Activated T-helper 2 cell treated with anti-CD3 and anti-CD28 coated beads, Interferon-gamma antibody, Interleukin-2, Interleukin-4, amounts not matched to agents 10 μg/mL and 5 μg/mL and 100 μg/mL, durations not matched to agents 14 hours and 24 hours and 36 hours (primary cell): ENCODE measurements around the gene STX8. TPM values are rescaled to one million over a fixed set of nuclear protein-coding genes. Genes with fewer than 3 reads are reported as not detected.

Source experiments
- DNase-seq: peaks from one replicate; pipeline ENCODE4 v3.0.0; 2021; ENCODE audit warnings: low spot score
- H3K27ac Mint-ChIP-seq: one replicate; pipeline ENCODE4 v1.8.0; 2021; ENCODE audit warnings: mixed read lengths
- H3K27me3 Mint-ChIP-seq: one replicate; pipeline ENCODE4 v1.8.0; 2021; ENCODE audit warnings: low read depth, mixed read lengths
- H3K36me3 Mint-ChIP-seq: one replicate; pipeline ENCODE4 v1.8.0; 2021; ENCODE audit warnings: low read depth, mixed read lengths
- H3K4me1 Mint-ChIP-seq: one replicate; pipeline ENCODE4 v1.8.0; 2021; ENCODE audit warnings: low read depth, mixed read lengths
- H3K4me3 Mint-ChIP-seq: one replicate; pipeline ENCODE4 v1.8.0; 2021; ENCODE audit warnings: low read depth, mild to moderate bottlenecking, moderate library complexity, mixed read lengths
- H3K9me3 Mint-ChIP-seq: one replicate; pipeline ENCODE4 v1.8.0; 2021; ENCODE audit warnings: mixed read lengths
- intact Hi-C: fragments of 100-400 bp; cut with micrococcal nuclease; formaldehyde crosslinking; loops from one replicate; pipeline ENCODE4 v1.15.1; 2023
- total RNA-seq: library from RNA; stranded (reverse); gene quantifications from 2 replicates; pipeline ENCODE4 v1.2.3, GENCODE V29; 2022

STX8 gene
- total RNA-seq, 1 donor from 2014 or later, result 52.1 TPM

- H3K27ac Mint-ChIP-seq, result no peak overlapping the region
- DNase-seq, result no peak
- intact Hi-C loops, result no loop called here
- H3K27me3 Mint-ChIP-seq, result no peaks in the 10 kb centered on the region
- H3K36me3 Mint-ChIP-seq, result no peaks in the 10 kb centered on the region
- no peak overlapping the region for H3K4me3 Mint-ChIP-seq
- H3K4me1 Mint-ChIP-seq, result no peaks in the 10 kb centered on the region
- no peaks in the 10 kb centered on the region for H3K9me3 Mint-ChIP-seq
These were observed 269.5 kb downstream of the STX8 start for GRCh38 chr17:9306086-9306485.

- peaks cover 2% of the 10 kb centered on the region for H3K4me1 Mint-ChIP-seq
- intact Hi-C loops, result no loop called here
- no peak overlapping the region for H3K27ac Mint-ChIP-seq
- H3K27me3 Mint-ChIP-seq, result no peaks in the 10 kb centered on the region
- DNase-seq, result no peak
- no peaks in the 10 kb centered on the region for H3K36me3 Mint-ChIP-seq
- no peak overlapping the region for H3K4me3 Mint-ChIP-seq
- no peaks in the 10 kb centered on the region for H3K9me3 Mint-ChIP-seq
These were observed 275.9 kb downstream of the STX8 start for GRCh38 chr17:9299695-9300094.

GRCh38 chr17:9298776-9299295 is 276.8 kb downstream of the STX8 start:
- DNase-seq, result no peak
- Mint-ChIP-seq H3K4me3 (no peak overlapping the region), H3K27ac (no peak overlapping the region), H3K36me3 (no peaks in the 10 kb centered on the region), H3K9me3 (no peaks in the 10 kb centered on the region), H3K4me1 (peaks cover 2% of the 10 kb centered on the region), H3K27me3 (no peaks in the 10 kb centered on the region)
- intact Hi-C loops, result no loop called here

DNA sequence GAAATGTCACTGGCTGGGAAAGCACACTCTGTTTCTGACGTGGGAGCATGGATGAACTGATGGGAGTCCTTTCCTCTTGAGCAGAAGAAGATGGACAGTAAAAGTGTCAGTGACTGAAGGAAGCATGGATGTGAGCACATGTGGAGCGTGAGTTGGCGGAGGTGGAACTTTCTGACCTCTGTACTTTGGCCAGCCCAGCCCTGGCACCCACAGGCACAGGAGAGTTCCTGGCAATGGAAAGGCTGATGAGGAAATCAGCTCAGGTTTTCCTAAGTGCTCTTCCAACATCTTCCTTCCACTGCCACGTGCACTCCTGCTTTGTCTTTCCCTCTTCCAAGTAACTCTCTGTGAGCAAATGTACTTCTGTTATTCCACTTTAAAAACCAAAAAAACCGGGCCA is 277.5 kb downstream of the STX8 start:
- Mint-ChIP-seq H3K27me3 (no peaks in the 10 kb centered on the region), H3K9me3 (no peaks in the 10 kb centered on the region), H3K4me3 (no peak overlapping the region), H3K36me3 (no peaks in the 10 kb centered on the region), H3K27ac (no peak overlapping the region), H3K4me1 (peaks cover 2% of the 10 kb centered on the region)
- intact Hi-C loops, result no loop called here
- no peak for DNase-seq

- no peaks in the 10 kb centered on the region for H3K27me3 Mint-ChIP-seq
- H3K36me3 Mint-ChIP-seq, result no peaks in the 10 kb centered on the region
- peaks cover 13% of the 10 kb centered on the region for H3K4me1 Mint-ChIP-seq
- H3K27ac Mint-ChIP-seq, result no peak overlapping the region
- H3K9me3 Mint-ChIP-seq, result no peaks in the 10 kb centered on the region
- no peak overlapping the region for H3K4me3 Mint-ChIP-seq
- DNase-seq, result no peak
- intact Hi-C loops, result loop anchor here (5.0 kb wide), 2 partner anchors 57 to 177 kb away; no protein-coding TSS in a partner anchor
These were observed 280.9 kb downstream of the STX8 start for GRCh38 chr17:9294661-9295210.

DNA sequence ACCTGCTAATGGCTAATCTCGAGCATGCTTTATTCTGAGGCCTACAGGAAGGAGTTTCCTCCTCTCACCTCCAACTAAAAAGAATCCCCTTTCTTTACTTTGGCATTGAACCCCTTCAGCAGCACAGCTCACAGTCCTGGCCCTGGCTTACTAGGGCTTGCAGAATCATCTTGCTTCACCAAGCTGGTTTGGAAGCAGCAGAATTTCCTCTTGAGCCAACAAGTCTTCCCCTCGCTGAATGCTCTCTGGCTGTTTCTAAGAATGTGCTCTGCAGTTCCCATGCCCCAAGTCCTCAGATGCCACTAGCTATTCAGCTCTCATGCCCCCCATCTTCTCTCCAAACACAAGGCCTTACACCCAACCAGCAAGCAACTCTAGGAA is 283.1 kb downstream of the STX8 start:
- H3K9me3 Mint-ChIP-seq, result no peaks in the 10 kb centered on the region
- H3K4me1 Mint-ChIP-seq, result peaks cover 23% of the 10 kb centered on the region
- DNase-seq, result no peak
- H3K4me3 Mint-ChIP-seq, result no peak overlapping the region
- intact Hi-C loops, result loop anchor here (5.0 kb wide), 2 partner anchors 55 to 175 kb away; no protein-coding TSS in a partner anchor
- H3K36me3 Mint-ChIP-seq, result no peaks in the 10 kb centered on the region
- H3K27ac Mint-ChIP-seq, result no peak overlapping the region
- H3K27me3 Mint-ChIP-seq, result no peaks in the 10 kb centered on the region

DNA sequence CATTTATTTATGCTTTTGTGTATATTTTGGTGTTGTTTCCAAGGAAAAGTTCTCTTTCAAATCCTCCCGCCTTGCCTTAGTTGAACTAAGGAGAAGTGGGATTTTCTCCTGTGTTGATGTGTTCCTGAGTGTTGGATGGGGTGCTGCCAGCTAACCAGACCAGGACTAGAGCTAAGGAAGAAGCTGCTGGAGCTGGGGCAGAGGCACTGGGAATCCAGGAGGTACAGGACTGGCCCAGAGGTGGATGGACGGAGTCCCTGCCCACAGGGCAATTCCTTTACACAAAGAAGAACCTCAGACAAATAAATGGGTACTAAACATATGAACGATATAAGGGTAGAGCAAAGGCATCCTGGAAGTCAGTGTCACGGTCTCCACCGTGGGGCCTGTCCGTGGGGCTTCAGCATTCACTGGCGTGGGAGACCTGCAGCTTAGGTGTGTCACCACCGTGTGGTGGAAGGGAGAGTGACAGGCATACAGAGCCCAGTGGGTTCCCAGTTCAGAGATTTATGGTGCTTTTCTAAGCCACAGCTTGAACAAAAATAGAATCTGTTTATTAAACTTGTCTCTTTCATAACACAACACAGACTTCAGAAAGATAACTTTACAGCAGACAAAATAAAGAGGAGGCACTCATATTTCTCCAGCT is 283.6 kb downstream of the STX8 start:
- peak; percentile 14 for DNase-seq
- H3K4me3 Mint-ChIP-seq, result no peak overlapping the region
- H3K36me3 Mint-ChIP-seq, result no peaks in the 10 kb centered on the region
- H3K27ac Mint-ChIP-seq, result no peak overlapping the region
- H3K4me1 Mint-ChIP-seq, result peaks cover 21% of the 10 kb centered on the region
- intact Hi-C loops, result loop anchor here (5.0 kb wide), 2 partner anchors 55 to 175 kb away; no protein-coding TSS in a partner anchor
- H3K9me3 Mint-ChIP-seq, result no peaks in the 10 kb centered on the region
- no peaks in the 10 kb centered on the region for H3K27me3 Mint-ChIP-seq

GRCh38 chr17:9290226-9290613 is 285.4 kb downstream of the STX8 start:
- no peak for DNase-seq
- peak overlapping the region; percentile 47 for H3K27ac Mint-ChIP-seq
- H3K4me3 Mint-ChIP-seq, result no peak overlapping the region
- H3K36me3 Mint-ChIP-seq, result no peaks in the 10 kb centered on the region
- intact Hi-C loops, result loop anchor here (1.0 to 5.0 kb wide), 5 partner anchors 16 to 173 kb away; no protein-coding TSS in a partner anchor
- no peaks in the 10 kb centered on the region for H3K27me3 Mint-ChIP-seq
- no peaks in the 10 kb centered on the region for H3K9me3 Mint-ChIP-seq
- H3K4me1 Mint-ChIP-seq, result peaks cover 23% of the 10 kb centered on the region

DNA sequence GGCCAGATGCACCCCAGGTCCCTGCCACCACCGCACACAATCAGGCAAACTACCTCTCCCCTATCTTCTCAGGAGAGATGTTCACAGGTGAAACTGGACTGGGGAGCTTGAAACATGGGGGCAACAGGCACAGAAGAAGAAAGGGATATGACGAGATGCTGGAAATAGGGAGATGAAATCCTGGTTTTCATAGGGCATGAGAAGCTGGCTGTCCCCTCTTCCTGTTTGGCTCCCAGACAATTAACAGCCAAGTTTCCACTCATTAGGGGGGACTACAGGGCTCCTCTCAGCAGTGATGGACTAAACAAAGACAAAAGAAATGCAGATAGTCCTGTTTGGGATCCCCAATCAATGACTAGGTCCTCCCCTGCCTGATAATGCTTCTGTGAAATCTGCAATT is 288.3 kb downstream of the STX8 start:
- no peaks in the 10 kb centered on the region for H3K9me3 Mint-ChIP-seq
- no peak overlapping the region for H3K27ac Mint-ChIP-seq
- no peaks in the 10 kb centered on the region for H3K27me3 Mint-ChIP-seq
- intact Hi-C loops, result no loop called here
- H3K4me1 Mint-ChIP-seq, result peaks cover 23% of the 10 kb centered on the region
- no peak overlapping the region for H3K4me3 Mint-ChIP-seq
- DNase-seq, result no peak
- no peaks in the 10 kb centered on the region for H3K36me3 Mint-ChIP-seq

- no peak for DNase-seq
- H3K36me3 Mint-ChIP-seq, result no peaks in the 10 kb centered on the region
These were observed 289.2 kb downstream of the STX8 start for GRCh38 chr17:9286434-9286833.

GRCh38 chr17:9285602-9286427 is 289.8 kb downstream of the STX8 start:
- Mint-ChIP-seq H3K27me3 (no peaks in the 10 kb centered on the region), H3K36me3 (no peaks in the 10 kb centered on the region), H3K9me3 (no peaks in the 10 kb centered on the region), H3K27ac (no peak overlapping the region), H3K4me1 (peaks cover 22% of the 10 kb centered on the region), H3K4me3 (no peak overlapping the region)
- DNase-seq, result no peak
- intact Hi-C loops, result no loop called here

More at GRCh38 chr17:9286434-9286833, 289.2 kb downstream of the STX8 start:
- Mint-ChIP-seq H3K27ac (no peak overlapping the region), H3K9me3 (no peaks in the 10 kb centered on the region), H3K4me1 (peaks cover 23% of the 10 kb centered on the region), H3K4me3 (no peak overlapping the region), H3K27me3 (no peaks in the 10 kb centered on the region)
- intact Hi-C loops, result no loop called here

- Mint-ChIP-seq H3K4me1 (peaks cover 13% of the 10 kb centered on the region), H3K36me3 (no peaks in the 10 kb centered on the region), H3K4me3 (no peak overlapping the region), H3K27me3 (no peaks in the 10 kb centered on the region), H3K9me3 (no peaks in the 10 kb centered on the region), H3K27ac (no peak overlapping the region)
- intact Hi-C loops, result no loop called here
- no peak for DNase-seq
These were observed 290.7 kb downstream of the STX8 start for GRCh38 chr17:9284884-9285283.

DNA sequence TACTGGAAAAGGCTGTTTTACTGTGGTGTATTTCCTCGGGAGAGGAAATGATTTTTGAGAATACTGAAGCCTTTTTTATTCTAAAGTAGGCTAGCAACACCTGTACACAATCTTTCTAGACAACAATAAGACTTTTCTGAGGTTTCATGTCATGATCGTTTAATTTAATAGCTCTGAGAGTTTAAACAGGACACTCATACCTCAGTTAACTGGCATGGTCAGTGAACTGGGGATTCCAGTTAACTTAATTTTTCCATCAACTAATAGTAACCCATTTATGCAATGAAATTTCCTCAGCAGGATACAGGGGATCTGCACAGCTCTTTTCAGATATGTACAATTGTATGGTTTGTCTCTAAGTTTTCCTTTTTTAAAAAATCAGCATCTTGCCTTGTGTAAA is 291.7 kb downstream of the STX8 start:
- intact Hi-C loops, result no loop called here
- H3K27me3 Mint-ChIP-seq, result no peaks in the 10 kb centered on the region
- no peak for DNase-seq
- no peaks in the 10 kb centered on the region for H3K36me3 Mint-ChIP-seq
- no peak overlapping the region for H3K27ac Mint-ChIP-seq
- H3K9me3 Mint-ChIP-seq, result no peaks in the 10 kb centered on the region
- peaks cover 5% of the 10 kb centered on the region for H3K4me1 Mint-ChIP-seq
- H3K4me3 Mint-ChIP-seq, result no peak overlapping the region
